H1 (cell line): ENCODE data around the gene TSPAN4. TPM values are rescaled to one million over a fixed set of nuclear protein-coding genes. Genes with fewer than 3 reads are reported as not detected.

Experiments used
- NRF1 ChIP-seq: IDR thresholded peaks from 2 replicates; pipeline ENCODE4 v1.6.1; 2011; ENCODE audit warnings: mild to moderate bottlenecking, low read depth, low read length, improper control_type of control experiment
- polyA plus RNA-seq, 7 experiments: library from polyadenylated mRNA; depleted of rRNA in 3 of 7; stranded (reverse) in 5 of 7; unstranded in 2 of 7; fragments of >200 nt in 5 of 7; fragments of 200-250 nt in 2 of 7; gene quantifications; 1 replicate in 5 of 7; 2 replicates in 1 of 7; 4 replicates in 1 of 7; pipeline versions ENCODE4 v1.2.1 to v1.2.3, GENCODE V29; 2011 to 2013; ENCODE audit warnings: missing spikeins in 2 of 7, mixed read lengths in 2 of 7
- total RNA-seq: library from RNA; stranded (reverse); fragmentation: NEBNext Ultra II Directional; extraction: Animal tissue kit (Norgen Biotek cat#: 25700); gene quantifications from 2 replicates; pipeline ENCODE4 v1.2.1, GENCODE V29; 2021

The TSPAN4 gene
- total and polyA plus RNA-seq, 2 of the 8 experiments (the other 6 are each of a cell fraction or from before 2014, with no cell fraction given): 74.1 to 145 TPM

- TF ChIP-seq NRF1: no peak
- TF ChIP-seq, all 59 proteins: peak for 0
Observed at GRCh38 chr11:871472-871871, 28.8 kb downstream of the TSPAN4 start (continued).
